Effector CD8-positive, alpha-beta T cell (primary cell): ENCODE measurements around the gene OR51D1.

Experiments
- DNase-seq: peaks from one replicate; lab custom pipeline; 2025; lab: John Stamatoyannopoulos, UW
- total RNA-seq, 4 experiments: gene quantifications; one replicate each; lab custom pipeline; 2026; lab: John Stamatoyannopoulos, UW

The OR51D1 gene
- total RNA-seq = 0 to 0.54 (median 0) reads per million in 4 experiments

- peak; percentile 32 for DNase-seq
Observed at GRCh38 chr11:4636962-4637661, at the start of gene OR51D1. Gene OR51D1 (plus strand): TSS chr11:4637477. CDS start chr11:4639791, 2,314 bp downstream.

- DNase-seq = no peak
Observed at GRCh38 chr11:4589017-4589416, 48.3 kb upstream of the OR51D1 start.

- DNase-seq = no peak
Observed at GRCh38 chr11:4593739-4594138, 43.5 kb upstream of the OR51D1 start, which contains the start of gene OR52I1. Gene OR52I1 (plus strand): TSS chr11:4594039. CDS start chr11:4594039, 0 bp downstream.

- no peak for DNase-seq
Observed at GRCh38 chr11:4605057-4605456, 32.2 kb upstream of the OR51D1 start.

- DNase-seq = no peak
Observed at GRCh38 chr11:4606231-4607015, 30.9 kb upstream of the OR51D1 start.

- DNase-seq = no peak
Observed at GRCh38 chr11:4607096-4607495, 30.2 kb upstream of the OR51D1 start.

GRCh38 chr11:4607781-4608666, 29.3 kb upstream of the OR51D1 start, which contains the start of gene TRIM68:
Gene TRIM68 (minus strand): TSS chr11:4608231. CDS start chr11:4605504, 2,727 bp downstream.
- peak; percentile 89 for DNase-seq

- no peak for DNase-seq
Observed at GRCh38 chr11:4610258-4610935, 26.9 kb upstream of the OR51D1 start.

- DNase-seq = no peak
Observed at GRCh38 chr11:4611986-4612385, 25.3 kb upstream of the OR51D1 start.

- no peak for DNase-seq
Observed at GRCh38 chr11:4615856-4616444, 21.3 kb upstream of the OR51D1 start.

- no peak for DNase-seq
Observed at GRCh38 chr11:4619514-4619913, 17.8 kb upstream of the OR51D1 start.

GRCh38 chr11:4626207-4627099, 10.8 kb upstream of the OR51D1 start:
- peak; percentile 3 for DNase-seq

- DNase-seq = no peak
Observed at GRCh38 chr11:4636136-4636535, 1.1 kb upstream of the OR51D1 start.

GRCh38 chr11:4637662-4638047, 378 bp downstream of the OR51D1 start:
- no peak for DNase-seq

- no peak for DNase-seq
Observed at GRCh38 chr11:4639931-4640330, 2.7 kb downstream of the OR51D1 start.

- DNase-seq = no peak
Observed at GRCh38 chr11:4641501-4641900, 4.2 kb downstream of the OR51D1 start.

- no peak for DNase-seq
Observed at GRCh38 chr11:4642043-4642442, 4.8 kb downstream of the OR51D1 start.

GRCh38 chr11:4643076-4643475, 5.8 kb downstream of the OR51D1 start:
- no peak for DNase-seq

- no peak for DNase-seq
Observed at GRCh38 chr11:4643682-4644081, 6.4 kb downstream of the OR51D1 start, which contains the start of gene OR51E1. Gene OR51E1 (plus strand): TSS chr11:4643982. CDS start chr11:4652527, 8,545 bp downstream.

GRCh38 chr11:4644233-4644632, 7.0 kb downstream of the OR51D1 start:
- DNase-seq = no peak
